ENCODE measurements around the gene KRTAP4-11.

DNA sequence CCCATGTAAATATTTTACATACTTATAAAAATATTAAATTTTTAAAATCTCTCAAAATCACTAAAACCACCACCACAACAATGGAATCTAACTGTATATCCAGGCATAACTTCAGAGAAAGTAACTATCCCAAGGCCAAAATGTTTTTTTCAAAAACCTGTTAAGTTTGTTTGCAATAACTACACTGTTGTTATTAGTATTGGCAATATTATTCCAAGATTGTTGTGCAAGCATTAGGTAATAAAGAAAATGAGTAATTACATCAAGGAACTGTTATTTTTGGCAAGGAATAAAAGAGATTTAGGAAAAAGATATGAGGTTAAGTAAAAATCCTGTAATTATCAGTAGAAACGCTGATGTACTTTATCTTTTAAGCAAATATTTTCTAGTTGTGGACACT is 9.2 kb upstream of the KRTAP4-11 start:
- TF ChIP-seq, protein P1, sequence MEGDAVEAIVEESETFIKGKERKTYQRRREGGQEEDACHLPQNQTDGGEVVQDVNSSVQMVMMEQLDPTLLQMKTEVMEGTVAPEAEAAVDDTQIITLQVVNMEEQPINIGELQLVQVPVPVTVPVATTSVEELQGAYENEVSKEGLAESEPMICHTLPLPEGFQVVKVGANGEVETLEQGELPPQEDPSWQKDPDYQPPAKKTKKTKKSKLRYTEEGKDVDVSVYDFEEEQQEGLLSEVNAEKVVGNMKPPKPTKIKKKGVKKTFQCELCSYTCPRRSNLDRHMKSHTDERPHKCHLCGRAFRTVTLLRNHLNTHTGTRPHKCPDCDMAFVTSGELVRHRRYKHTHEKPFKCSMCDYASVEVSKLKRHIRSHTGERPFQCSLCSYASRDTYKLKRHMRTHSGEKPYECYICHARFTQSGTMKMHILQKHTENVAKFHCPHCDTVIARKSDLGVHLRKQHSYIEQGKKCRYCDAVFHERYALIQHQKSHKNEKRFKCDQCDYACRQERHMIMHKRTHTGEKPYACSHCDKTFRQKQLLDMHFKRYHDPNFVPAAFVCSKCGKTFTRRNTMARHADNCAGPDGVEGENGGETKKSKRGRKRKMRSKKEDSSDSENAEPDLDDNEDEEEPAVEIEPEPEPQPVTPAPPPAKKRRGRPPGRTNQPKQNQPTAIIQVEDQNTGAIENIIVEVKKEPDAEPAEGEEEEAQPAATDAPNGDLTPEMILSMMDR (IDR thresholded peaks at IDR 0.05; ENCODE audit: low read depth, low read length): no peak
- no peak for TF ChIP-seq EZH2phosphoT487 (IDR thresholded peaks at IDR 0.05; ENCODE audit: low read depth)
